HG03442 (cell line): Measurements from ENCODE around the gene EPB41.
"Not testable (repeated sequence)": the region's sequence is repeated elsewhere in the genome, so short reads cannot be mapped to it uniquely, and the experiment has no call there.

Source experiments
- ATAC-seq: cut with Tn5 transposase; IDR thresholded peaks from one replicate; pipeline ENCODE4 v1.9.1; 2021; ENCODE audit warnings: mild to moderate bottlenecking, moderate library complexity; ENCODE audit not compliant: unreplicated experiment

EPB41 gene

DNA sequence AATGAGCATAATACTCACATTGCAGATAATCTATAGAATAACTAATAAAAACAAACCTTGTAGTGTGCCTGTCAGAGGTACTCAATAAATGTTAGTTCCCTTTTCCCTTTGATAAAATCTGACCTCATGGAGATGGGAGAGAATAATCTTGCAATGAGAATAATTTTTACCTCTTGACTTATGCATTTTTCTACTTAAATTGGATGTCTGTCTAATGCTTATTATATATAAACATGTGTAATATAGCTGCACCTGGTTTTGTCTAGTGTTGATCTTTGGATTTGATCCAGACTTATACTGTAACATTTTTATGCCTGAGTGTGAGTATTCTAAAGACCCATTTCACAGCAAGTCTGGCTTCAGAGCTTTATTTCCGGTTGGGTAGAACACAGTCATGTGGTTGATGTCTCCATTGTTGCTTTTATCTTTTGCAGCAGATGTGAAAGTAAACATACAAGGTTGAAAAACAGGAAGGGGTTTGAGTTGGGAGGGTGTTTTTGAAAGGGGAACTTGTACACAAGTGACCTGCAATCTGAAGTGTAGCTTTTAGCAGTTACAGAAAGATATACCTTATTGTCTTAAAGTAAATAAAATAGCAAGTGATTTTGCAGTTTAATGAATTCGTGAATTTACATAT is 12.4 kb downstream of the EPB41 start:
- ATAC-seq, result peak; percentile 89

DNA sequence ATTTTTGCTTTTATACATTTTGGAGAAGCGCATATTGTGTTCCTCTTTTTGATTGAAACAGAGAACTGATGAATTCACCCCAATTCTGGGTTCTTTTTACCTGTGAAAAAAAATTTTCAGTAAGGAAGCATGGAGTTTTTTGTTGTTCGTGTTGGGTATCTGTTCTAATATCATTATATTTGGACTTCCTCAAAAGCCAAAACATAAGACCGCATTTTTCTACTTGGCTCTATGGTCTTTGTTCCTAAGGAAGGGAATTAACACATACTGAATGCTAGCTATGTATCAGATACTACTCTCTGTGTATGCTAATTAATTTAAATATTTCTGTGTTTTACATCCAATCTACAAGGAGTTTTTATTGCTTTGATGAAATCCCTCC is 12.9 kb downstream of the EPB41 start:
- no peak for ATAC-seq

DNA sequence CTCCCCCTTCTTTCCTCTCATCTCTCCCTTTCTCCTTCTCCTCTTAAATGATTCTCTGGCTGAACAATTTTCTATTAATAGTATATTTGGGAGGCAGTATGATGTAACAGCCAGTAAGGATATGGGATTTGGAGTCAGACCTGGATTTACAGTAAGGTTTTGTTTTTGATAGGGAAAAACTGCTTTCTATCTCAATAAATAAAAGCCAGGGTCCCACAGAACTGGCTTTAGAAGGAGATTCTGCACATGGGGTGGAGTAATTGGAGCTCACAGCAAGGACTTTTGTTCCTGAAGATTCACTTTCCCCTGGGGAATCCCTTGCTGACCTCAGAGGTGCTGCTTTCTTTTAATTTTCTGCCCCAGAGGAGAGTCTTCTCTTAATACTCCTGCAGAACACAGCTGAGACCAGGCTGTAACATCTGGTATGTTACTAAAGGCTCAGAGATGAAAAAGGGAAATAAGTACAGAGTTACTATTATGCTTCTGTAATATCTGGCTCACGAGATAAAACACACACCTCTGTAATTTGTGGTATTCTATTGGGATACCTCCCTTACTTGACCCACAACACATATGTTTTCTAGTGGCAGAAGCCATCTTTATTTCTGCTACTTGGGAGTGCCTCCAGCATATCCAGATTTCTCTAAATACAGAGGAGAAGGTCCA is 13.4 kb downstream of the EPB41 start:
- no peak for ATAC-seq

DNA sequence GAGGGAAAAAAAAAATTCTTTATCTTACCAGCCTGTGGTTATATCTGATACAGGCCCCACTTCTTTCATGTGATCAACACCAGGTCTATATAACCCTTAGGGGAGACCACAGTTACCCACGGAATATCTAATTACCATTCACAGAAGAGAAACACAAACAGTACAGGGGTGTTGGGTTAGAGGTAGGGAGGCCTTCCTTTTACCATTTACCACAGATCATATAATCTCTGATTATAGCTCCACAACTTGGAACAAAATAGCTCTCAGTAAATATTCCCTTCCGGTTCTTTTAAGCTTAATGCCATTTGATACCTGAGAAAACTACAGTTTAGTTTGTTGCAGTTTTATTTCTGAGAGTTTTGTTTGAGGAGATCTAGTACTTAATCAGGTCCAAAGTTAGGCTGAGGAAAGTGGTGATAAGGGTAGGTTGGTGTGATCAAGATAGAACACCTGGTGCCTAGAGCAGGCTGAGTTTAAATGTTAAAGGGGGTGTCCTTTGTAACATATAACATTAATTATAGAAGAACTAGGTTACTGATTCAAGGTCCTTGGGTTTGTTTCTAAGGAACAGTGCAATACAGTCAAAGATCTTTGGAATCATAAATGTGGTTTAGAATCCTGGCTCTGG is 14.1 kb downstream of the EPB41 start:
- ATAC-seq, result no peak

DNA sequence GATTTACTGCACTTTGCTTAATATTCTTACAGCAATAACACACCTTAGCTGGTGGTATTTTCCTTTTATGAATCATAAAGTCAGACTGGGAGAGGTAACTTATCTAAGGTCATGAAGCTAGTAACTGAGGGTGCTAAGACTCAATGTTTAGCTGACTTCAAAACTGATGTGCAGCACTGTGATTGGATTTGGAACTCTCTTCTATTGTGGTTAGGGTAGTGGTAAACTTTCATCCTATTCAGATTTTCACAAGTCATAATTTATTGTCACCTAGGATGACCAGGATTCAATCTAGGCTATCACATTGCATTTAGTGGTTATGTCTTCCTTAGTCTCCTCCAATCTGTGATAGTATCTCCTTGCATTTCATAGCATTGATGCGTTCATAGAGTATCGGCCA is 18.9 kb downstream of the EPB41 start:
- ATAC-seq, result no peak

DNA sequence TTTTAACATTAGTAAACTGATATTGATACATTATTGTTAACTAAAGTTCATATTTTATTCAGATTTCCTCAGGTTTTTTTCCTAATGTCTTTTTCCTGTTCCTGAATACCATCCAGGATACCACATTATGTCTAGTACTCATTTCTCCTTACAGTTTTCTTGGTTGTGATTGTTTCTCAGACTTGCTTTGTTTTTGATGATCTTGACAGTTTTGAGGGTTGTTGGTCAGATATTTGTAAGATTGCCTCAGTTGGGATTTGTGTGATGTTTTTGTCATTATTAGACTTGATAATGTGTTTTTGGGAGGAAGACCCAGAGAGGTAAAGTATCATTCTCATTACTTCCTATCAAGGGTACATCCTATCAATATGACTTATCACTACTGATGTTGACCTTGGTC is 19.5 kb downstream of the EPB41 start:
- no peak for ATAC-seq

DNA sequence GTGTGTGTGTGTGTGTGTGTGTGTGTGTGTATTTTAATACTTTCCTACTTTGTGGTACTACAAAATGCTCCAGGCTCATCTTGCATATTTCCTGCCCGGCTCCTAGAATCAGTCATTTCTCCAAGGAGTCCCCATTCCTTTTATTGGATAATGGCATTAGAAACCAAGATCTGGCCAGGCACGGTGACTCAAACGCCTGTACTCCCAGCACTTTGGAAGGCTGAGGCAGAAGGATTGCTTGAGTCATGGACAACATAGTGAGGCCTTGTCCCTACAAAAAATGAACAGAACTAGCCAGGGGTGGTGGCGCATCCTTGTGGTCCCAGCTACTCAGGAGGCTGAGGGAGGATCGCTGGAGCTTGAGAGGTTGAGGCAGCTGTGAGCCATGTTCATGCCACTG is 20.3 kb downstream of the EPB41 start:
- no peak for ATAC-seq

DNA sequence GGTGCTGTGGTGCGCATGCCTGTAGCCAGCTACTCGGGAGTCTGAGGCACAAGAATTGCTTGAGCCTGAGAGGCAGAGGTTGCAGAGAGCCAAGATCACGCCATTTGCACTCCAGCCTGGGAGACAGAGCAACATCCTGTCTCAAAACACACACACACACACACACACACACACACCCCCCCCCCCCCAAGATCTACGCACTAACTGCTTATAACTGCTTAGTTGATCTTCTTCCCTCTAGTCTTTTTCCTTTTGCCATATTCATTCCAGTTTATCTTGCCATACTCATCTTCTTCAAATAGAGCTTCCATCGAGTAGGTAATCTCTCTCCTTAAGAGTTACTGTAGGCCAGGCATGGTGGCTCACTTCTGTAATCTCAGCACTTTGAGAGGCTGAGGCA is 20.9 kb downstream of the EPB41 start:
- ATAC-seq, result no peak

DNA sequence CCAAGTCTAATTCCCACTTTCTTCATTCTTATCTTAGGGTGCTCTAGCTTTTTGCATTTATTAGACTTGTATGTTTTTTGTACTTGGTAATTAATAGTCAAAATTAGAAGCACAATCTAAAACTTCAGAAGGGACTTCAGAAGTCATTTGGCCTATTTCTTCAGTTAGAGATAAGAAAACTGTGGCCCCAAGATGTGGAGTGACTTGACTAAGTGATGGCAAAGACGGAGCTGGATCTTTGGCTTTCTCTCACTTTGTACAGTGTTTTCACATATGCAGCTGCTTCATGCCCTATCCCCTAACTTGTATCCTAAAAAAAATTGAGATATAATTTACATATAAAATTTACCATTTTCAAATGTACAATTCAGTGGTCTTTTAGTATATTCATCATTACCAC is 21.7 kb downstream of the EPB41 start:
- ATAC-seq, result no peak

DNA sequence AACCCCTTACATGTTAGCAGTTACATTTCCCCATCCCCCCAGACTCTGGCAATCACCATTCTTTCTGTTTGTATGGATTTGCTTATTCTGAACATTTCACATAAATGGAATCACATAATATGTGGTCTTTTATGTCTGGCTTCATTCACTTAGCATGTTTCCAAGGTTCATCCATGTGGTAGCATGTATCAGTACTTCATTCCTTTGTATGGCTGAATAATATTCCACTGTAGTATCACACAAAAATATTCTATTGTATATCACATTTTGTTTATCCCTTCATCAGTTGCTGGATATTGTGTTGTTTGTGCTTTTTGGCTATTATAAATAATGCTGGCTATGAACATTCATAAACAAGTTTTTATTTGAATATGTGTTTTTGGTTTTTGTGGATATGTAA is 22.2 kb downstream of the EPB41 start:
- ATAC-seq, result no peak

DNA sequence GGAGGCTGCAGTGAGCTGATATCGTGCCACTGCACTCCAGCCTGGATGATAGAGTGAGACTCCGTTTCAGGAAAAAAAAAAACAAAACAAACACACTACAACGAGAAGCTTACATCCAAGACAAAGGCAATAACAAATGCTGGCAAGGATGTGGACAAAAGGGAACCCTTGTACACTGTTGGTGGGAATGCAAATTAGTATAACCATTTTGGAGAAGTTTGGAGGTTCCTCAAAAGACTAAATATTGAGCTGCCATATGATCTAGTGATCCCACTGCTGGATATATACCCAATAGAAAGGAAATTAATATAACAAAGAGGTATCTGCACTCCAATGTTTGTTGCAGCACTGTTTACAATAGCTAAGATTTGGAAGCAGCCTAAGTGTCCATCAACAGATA is 29.2 kb downstream of the EPB41 start:
- ATAC-seq, result not testable (repeated sequence)

DNA sequence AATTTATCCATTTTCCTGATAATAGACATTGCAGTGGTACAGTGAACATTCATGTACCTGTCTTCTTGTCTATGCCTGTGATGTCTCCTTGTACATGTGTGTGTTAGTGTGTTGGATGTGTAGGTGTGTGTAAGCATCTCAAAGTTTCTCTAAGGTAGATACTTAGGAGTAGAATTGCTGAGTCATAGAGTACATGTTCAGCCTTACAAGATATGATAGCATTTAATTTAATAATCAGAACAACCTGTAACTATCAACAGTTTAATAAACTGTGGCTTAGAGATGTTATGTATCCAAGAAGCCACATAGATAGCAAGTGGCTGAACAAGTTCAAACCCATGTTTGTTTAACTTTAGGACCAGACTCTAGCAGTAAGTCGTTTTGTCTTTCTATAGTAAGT is 35.6 kb downstream of the EPB41 start:
- no peak for ATAC-seq

DNA sequence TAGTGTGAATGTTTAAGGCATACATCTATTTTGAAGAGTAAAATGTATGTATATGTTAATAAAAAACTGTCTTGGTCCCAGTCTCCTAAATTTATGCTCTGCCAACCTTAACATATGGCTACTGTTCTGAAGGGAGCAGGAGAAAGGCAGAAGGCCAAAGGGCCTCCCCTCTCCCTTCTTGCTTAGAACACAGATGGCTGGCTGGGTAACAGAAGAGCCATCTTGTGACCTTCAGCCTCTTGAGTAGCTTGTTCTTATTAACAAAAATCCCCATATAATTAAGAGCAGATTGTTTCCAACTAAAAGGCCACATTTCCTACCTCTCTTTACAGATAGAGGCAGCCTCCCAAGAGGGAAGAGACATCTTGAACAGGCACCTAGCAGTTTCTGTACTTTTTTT is 36.1 kb downstream of the EPB41 start:
- no peak for ATAC-seq

DNA sequence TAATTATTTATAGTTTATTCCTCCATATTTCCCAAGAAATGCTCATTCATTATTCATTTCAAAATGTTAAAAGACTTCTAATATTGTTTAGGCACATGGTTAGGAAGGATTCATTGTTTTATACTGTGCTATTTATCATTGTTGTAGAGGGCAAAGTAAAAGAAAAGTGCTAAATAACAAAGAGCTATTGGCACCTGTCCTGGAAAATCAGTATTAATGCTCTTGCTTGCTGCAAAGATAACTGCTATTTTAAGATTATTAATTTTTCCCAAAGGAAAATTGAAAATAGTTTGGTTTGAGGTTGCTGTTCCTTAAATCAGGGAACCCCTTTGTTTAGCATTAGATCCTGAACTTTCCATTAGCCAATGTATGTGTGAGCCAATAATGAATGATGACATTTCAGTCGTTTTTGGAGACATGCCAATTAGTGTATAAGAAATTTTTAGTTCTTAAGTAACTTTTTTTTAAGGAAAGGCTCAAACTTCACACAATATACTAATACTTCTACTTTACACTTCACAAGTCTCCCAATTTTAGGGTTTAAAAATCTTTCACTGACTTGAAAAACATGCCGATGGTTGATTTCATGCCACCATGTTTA is 39.9 kb downstream of the EPB41 start:
- ATAC-seq, result no peak

DNA sequence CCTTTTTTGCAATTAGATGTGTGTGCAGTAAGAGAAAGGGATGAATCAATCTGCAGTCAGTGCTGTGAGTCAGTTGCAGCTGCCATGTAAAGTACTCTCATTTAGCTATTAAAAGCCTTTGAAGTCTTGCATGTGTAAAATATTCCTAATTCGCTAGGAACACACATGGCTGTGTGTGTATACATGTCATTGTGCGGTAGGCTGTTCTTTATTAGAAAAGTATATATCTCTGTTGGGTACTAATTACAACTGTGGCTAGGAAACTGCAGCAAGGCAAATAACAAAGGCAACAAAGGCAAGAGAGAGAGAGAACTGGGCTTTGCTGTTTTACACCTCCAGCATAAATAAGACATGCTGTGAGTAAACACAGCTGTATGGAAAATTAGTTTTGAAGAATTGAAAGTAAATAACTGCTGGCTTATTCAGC is 41.7 kb downstream of the EPB41 start:
- ATAC-seq, result no peak

DNA sequence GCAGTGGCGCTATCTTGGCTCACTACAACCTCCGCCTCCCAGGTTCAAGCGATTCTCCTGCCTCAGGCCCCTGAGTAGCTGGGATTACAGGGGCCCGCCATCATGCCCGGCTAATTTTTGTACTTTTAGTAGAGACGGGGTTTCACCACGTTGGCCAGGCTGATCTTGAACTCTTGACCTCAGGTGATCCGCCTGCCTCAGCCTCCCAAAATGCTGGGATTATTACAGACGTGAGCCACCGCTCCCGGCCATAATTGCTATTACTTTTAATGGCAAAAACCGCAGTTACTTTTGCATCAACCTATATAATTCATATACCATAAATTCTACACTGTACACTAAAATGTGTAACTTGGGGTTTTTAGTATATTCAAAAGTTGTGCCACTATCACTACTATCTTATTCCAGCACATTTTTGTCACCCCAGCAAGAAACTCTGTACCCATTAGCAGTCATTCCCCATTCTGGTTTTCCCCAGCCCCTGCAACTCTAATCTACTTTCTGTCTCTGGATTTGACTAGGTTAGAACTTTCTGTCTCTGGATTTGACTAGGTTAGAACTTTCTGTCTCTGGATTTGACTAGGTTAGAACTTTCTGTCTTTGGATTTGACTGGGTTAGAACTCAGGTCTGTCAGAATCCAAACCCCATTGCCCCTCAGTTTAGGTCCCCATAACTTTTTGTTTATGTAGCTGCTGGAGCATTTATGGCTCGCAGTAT is 47.9 kb downstream of the EPB41 start:
- ATAC-seq, result not testable (repeated sequence)

DNA sequence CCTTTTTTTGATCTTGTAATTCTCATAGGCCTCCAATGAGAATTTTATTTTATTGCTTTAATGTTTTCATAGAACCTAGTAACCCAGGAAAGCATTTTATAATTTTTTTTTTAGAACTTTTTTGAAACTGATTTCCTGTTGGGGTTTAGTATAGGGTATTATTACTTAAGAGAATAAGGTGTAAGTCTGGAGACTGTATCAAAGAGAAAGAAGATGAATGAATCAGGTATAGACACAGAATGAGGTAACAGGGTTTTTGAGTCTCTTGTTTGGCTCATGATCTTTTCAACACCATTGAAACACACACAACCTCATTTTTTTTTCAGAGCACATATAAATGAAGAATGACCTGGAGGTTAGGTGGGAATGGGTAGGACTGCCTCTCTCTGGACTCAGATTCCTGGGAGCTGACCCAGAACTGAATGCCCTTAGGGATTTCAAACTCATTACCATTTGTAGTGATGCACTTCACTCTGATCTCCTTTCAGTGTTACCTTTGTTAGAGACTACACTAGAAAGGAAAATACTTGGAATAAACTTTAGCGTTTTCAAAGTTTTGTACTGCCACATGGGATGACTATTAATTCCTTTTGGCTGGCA is 51.0 kb downstream of the EPB41 start:
- ATAC-seq, result no peak

DNA sequence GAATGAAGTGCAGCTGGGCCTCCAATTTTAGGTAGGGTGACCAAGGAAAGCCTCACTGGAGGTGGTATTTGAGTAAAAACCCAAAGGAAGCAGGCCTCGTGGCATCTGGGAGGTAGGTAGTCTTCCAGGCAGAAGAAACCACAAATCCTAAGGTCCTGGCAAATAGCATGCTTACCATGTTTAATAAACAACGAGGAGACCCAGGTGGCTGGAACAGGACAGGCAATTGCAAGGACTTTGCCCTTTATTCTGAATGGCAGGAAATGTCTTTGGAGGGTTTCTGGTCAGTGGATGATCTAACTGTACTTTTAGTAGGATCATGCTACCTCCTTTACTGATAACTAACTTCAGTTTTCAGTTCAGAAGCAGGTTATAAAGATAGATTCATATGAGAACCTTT is 52.2 kb downstream of the EPB41 start:
- no peak for ATAC-seq

DNA sequence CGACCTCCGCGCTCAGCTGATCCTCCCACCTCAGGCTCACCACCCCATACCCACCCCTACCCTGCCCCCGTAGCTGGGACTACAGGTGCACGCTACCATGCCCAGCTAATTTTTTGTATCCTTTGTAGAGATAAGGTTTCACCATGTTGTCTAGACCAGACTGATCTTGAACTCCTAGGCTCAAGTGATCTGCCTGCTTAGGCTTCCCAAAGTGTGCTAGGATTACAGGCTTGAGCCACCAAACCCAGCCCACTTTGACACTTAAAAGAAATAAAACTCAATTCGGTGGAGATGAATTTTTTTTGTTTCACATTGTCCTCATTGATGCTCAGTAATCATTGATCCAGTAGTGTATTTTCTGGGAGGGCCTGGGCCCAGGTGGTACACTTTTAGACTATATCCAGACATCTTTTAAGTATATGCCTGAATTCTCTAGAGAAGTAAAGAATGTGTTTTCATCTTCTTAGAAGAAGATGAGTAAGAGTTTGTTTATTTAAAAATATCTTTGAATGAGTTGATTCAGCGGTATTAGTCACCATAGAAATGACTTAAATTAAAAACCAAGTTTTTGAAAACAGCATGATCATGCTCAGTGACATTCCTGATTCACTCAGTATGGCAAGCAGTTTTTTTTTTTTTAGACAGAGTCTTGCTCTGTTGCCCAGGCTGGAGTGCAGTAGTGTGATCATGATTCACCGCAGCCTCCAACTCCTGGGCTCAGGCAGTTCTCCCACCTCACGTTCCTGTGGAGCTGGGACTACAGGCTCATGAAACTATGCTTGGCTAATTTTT is 57.8 kb downstream of the EPB41 start:
- no peak for ATAC-seq
